HepG2 (cell line): ENCODE results near the gene KCNK7. TPM values are rescaled to one million over a fixed set of nuclear protein-coding genes. Genes with fewer than 3 reads are reported as not detected.

ENCODE experiments used
- ASH2L ChIP-seq: fragments of 300-600, 200-600 bp; sonication (generic); IDR thresholded peaks from 2 replicates; pipeline ENCODE4 v1.7.0; 2017; ENCODE audit warnings: low read depth, mild to moderate bottlenecking, moderate library complexity, mixed read lengths, low read length; ENCODE audit not compliant: insufficient read length
- ATF7 ChIP-seq, 2 experiments: fragments of 450-650 bp in 1 of 2; sonication (generic) in 1 of 2; formaldehyde crosslinking in 1 of 2; IDR thresholded peaks; 2 replicates each; pipeline versions ENCODE4 v1.4.0 to v1.6.1; 2016 to 2020; ENCODE audit warnings: antibody characterized with exemption in 1 of 2, mild to moderate bottlenecking in 1 of 2, missing genetic modification reagents in 1 of 2
- DR1 ChIP-seq: sonication (generic); formaldehyde crosslinking; IDR thresholded peaks from 2 replicates; pipeline ENCODE4 v1.8.0; 2021; ENCODE audit warnings: mild to moderate bottlenecking, missing genetic modification reagents, inconsistent platforms
- EEA1 ChIP-seq: sonication (generic); formaldehyde crosslinking; IDR thresholded peaks from 2 replicates; pipeline ENCODE4 v1.5.1; 2020; ENCODE audit warnings: mild to moderate bottlenecking, missing genetic modification reagents, borderline replicate concordance
- HOXA9 ChIP-seq: sonication (generic); formaldehyde crosslinking; IDR thresholded peaks from 2 replicates; pipeline ENCODE4 v1.8.1; 2022; ENCODE audit warnings: missing genetic modification reagents, mild to moderate bottlenecking, moderate library complexity, borderline replicate concordance
- MATR3 ChIP-seq: sonication (generic); formaldehyde crosslinking; IDR thresholded peaks from 2 replicates; pipeline ENCODE4 v1.4.0; 2020; ENCODE audit warnings: missing genetic modification reagents
- MAZ ChIP-seq, 2 experiments: sonication (generic) in 1 of 2; formaldehyde crosslinking in 1 of 2; IDR thresholded peaks; 2 replicates each; pipeline versions ENCODE4 v1.5.0 to v1.6.1; 2012 to 2020; ENCODE audit warnings: low read depth in 2 of 2, mild to moderate bottlenecking in 2 of 2, borderline replicate concordance in 1 of 2, improper control_type of control experiment in 1 of 2, low read length in 1 of 2, missing genetic modification reagents in 1 of 2, moderate library complexity in 1 of 2
- MEF2D ChIP-seq: sonication (generic); formaldehyde crosslinking; IDR thresholded peaks from 2 replicates; pipeline ENCODE4 v1.5.1; 2020; ENCODE audit warnings: mild to moderate bottlenecking, missing genetic modification reagents
- TOE1 ChIP-seq: sonication (generic); formaldehyde crosslinking; IDR thresholded peaks from 2 replicates; pipeline ENCODE4 v1.4.0; 2020; ENCODE audit warnings: mild to moderate bottlenecking, missing genetic modification reagents
- ZFP36L1 ChIP-seq: sonication (generic); formaldehyde crosslinking; IDR thresholded peaks from 2 replicates; pipeline ENCODE4 v1.8.0; 2022; ENCODE audit warnings: mild to moderate bottlenecking, missing genetic modification reagents, moderate library complexity
- ZFP62 ChIP-seq: sonication (generic); formaldehyde crosslinking; IDR thresholded peaks from 2 replicates; pipeline ENCODE4 v1.4.0; 2020; ENCODE audit warnings: missing genetic modification reagents
- ZFY ChIP-seq: sonication (generic); formaldehyde crosslinking; IDR thresholded peaks from 2 replicates; pipeline ENCODE4 v1.4.0; 2020; ENCODE audit warnings: missing genetic modification reagents
- ZNF225 ChIP-seq: sonication (generic); formaldehyde crosslinking; IDR thresholded peaks from 2 replicates; pipeline ENCODE4 v1.4.0; 2020; ENCODE audit warnings: mild to moderate bottlenecking, missing genetic modification reagents
- ZNF724P ChIP-seq: sonication (generic); formaldehyde crosslinking; IDR thresholded peaks from 2 replicates; pipeline ENCODE4 v1.8.0; 2022; ENCODE audit warnings: missing genetic modification reagents, borderline replicate concordance
- ZNF790 ChIP-seq: sonication (generic); formaldehyde crosslinking; IDR thresholded peaks from 2 replicates; pipeline ENCODE4 v1.8.0; 2022; ENCODE audit warnings: missing genetic modification reagents, mild to moderate bottlenecking, borderline replicate concordance
- ZNF883 ChIP-seq: sonication (generic); formaldehyde crosslinking; IDR thresholded peaks from 2 replicates; pipeline ENCODE4 v1.5.1; 2020; ENCODE audit warnings: mild to moderate bottlenecking, missing genetic modification reagents; ENCODE audit errors: not compliant biosample characterization
- polyA plus RNA-seq, 8 experiments: library from polyadenylated mRNA; depleted of rRNA in 3 of 8; stranded (reverse) in 7 of 8; unstranded in 1 of 8; fragments of >200 nt; fragmentation: Illumina TruSeq in 4 of 8; extraction: Trizol in 4 of 8; gene quantifications; 2 replicates each; pipeline versions ENCODE4 v1.2.1 to v1.2.3, GENCODE V29; 2011 to 2016; ENCODE audit warnings: low read depth in 4 of 8, missing spikeins in 1 of 8, mixed read lengths in 1 of 8; ENCODE audit not compliant: insufficient read depth in 1 of 8
- total RNA-seq, 5 experiments: library from RNA; depleted of rRNA; stranded (reverse); fragments of >200 nt; fragmentation: Illumina TruSeq; extraction: Trizol; gene quantifications; 2 replicates each; pipeline ENCODE4 v1.2.3, GENCODE V29; 2016; ENCODE audit warnings: low read depth in 1 of 5
- TF ChIP-seq, protein P1 (sequence below): sonication (generic); formaldehyde crosslinking; IDR thresholded peaks from 2 replicates; pipeline ENCODE4 v1.4.0; 2020; ENCODE audit warnings: missing genetic modification reagents, borderline replicate concordance
- TF ChIP-seq, protein P2 (sequence below): sonication (generic); formaldehyde crosslinking; IDR thresholded peaks from 2 replicates; pipeline ENCODE4 v1.8.1; 2023; ENCODE audit warnings: missing genetic modification reagents, inconsistent platforms, borderline replicate concordance
- TF ChIP-seq, protein P3 (sequence below): IDR thresholded peaks from 2 replicates; pipeline ENCODE4 v1.4.0; 2020; ENCODE audit warnings: mild to moderate bottlenecking, missing genetic modification reagents

KCNK7 gene
- total and polyA plus RNA-seq, 2 of the 13 experiments (the other 11 are each of a cell fraction or from before 2014, with no cell fraction given) = 0.11 TPM; not detected in 1

DNA sequence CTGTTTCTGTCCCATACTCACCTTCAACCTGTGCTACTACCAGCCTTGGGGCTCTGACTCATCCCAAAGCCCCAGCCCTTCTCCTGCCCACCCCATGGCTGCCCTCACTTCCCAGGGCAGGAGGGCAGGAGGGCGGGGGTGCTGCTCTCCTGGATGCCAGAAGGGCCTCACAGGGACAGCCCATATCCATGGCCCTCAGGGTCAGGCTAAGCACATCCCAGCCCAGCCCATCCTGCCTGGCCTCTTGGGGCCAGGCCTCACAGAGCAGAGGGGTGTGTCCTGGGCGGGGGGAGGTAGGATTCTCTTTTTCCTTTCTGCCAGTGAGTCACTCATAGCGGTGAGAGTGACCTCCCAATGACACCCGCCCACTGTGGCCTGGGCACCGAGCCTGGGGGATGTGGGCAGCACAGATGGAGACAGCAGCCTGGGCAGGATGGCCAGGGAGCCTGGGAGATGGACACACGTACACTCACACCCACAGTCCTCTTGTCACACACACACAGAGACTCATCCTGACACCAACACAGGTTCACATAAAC is 39.8 kb downstream of the KCNK7 start (continued):
- TF ChIP-seq, protein P1, sequence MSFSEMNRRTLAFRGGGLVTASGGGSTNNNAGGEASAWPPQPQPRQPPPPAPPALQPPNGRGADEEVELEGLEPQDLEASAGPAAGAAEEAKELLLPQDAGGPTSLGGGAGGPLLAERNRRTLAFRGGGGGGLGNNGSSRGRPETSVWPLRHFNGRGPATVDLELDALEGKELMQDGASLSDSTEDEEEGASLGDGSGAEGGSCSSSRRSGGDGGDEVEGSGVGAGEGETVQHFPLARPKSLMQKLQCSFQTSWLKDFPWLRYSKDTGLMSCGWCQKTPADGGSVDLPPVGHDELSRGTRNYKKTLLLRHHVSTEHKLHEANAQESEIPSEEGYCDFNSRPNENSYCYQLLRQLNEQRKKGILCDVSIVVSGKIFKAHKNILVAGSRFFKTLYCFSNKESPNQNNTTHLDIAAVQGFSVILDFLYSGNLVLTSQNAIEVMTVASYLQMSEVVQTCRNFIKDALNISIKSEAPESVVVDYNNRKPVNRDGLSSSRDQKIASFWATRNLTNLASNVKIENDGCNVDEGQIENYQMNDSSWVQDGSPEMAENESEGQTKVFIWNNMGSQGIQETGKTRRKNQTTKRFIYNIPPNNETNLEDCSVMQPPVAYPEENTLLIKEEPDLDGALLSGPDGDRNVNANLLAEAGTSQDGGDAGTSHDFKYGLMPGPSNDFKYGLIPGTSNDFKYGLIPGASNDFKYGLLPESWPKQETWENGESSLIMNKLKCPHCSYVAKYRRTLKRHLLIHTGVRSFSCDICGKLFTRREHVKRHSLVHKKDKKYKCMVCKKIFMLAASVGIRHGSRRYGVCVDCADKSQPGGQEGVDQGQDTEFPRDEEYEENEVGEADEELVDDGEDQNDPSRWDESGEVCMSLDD (CRISPR knock-in tag) = no peak
- TF ChIP-seq, protein P2, sequence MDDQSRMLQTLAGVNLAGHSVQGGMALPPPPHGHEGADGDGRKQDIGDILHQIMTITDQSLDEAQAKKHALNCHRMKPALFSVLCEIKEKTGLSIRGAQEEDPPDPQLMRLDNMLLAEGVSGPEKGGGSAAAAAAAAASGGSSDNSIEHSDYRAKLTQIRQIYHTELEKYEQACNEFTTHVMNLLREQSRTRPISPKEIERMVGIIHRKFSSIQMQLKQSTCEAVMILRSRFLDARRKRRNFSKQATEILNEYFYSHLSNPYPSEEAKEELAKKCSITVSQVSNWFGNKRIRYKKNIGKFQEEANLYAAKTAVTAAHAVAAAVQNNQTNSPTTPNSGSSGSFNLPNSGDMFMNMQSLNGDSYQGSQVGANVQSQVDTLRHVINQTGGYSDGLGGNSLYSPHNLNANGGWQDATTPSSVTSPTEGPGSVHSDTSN (CRISPR knock-in tag) = no peak
- TF ChIP-seq MATR3 (CRISPR knock-in tag) (no peak), ZFP62 (no peak), ASH2L (no peak), ZNF724P (CRISPR knock-in tag) (no peak), MEF2D (CRISPR knock-in tag) (no peak), ZFY (CRISPR knock-in tag) (peak; percentile 51; the same call in 1 of the 2 replicates), ZFP36L1 (CRISPR knock-in tag) (no peak), TOE1 (CRISPR knock-in tag) (no peak), HOXA9 (no peak), ZNF883 (CRISPR knock-in tag) (no peak), ZNF225 (CRISPR knock-in tag) (no peak), ZNF790 (no peak), DR1 (CRISPR knock-in tag) (no peak), ATF7 (IDR thresholded peaks at IDR 0.05) (no peak), ATF7 (CRISPR knock-in tag; IDR thresholded peaks at IDR 0.05) (no peak), EEA1 (CRISPR knock-in tag) (no peak), MAZ (IDR thresholded peaks at IDR 0.05; ENCODE audit: borderline replicate concordance, low read depth, low read length) (peak; percentile 57; the same call in 1 of the 2 replicates), MAZ (CRISPR knock-in tag; IDR thresholded peaks at IDR 0.05; ENCODE audit: low read depth) (no peak)
- TF ChIP-seq, protein P3, sequence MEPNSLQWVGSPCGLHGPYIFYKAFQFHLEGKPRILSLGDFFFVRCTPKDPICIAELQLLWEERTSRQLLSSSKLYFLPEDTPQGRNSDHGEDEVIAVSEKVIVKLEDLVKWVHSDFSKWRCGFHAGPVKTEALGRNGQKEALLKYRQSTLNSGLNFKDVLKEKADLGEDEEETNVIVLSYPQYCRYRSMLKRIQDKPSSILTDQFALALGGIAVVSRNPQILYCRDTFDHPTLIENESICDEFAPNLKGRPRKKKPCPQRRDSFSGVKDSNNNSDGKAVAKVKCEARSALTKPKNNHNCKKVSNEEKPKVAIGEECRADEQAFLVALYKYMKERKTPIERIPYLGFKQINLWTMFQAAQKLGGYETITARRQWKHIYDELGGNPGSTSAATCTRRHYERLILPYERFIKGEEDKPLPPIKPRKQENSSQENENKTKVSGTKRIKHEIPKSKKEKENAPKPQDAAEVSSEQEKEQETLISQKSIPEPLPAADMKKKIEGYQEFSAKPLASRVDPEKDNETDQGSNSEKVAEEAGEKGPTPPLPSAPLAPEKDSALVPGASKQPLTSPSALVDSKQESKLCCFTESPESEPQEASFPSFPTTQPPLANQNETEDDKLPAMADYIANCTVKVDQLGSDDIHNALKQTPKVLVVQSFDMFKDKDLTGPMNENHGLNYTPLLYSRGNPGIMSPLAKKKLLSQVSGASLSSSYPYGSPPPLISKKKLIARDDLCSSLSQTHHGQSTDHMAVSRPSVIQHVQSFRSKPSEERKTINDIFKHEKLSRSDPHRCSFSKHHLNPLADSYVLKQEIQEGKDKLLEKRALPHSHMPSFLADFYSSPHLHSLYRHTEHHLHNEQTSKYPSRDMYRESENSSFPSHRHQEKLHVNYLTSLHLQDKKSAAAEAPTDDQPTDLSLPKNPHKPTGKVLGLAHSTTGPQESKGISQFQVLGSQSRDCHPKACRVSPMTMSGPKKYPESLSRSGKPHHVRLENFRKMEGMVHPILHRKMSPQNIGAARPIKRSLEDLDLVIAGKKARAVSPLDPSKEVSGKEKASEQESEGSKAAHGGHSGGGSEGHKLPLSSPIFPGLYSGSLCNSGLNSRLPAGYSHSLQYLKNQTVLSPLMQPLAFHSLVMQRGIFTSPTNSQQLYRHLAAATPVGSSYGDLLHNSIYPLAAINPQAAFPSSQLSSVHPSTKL (CRISPR knock-in tag) = peak; percentile 46; the same call in 1 of the 2 replicates
